ENCODE measurements around the gene TUNAR.

Gene TUNAR

GRCh38 chr14:95876761-95877538, at the start of gene TUNAR:
Gene TUNAR, plus strand, starts transcription at chr14:95876832.
- no peak for DNase-seq

- no peak for DNase-seq
These were observed 47.9 kb upstream of the TUNAR start for GRCh38 chr14:95828649-95829265.

GRCh38 chr14:95829321-95829720, 47.3 kb upstream of the TUNAR start:
- no peak for DNase-seq

GRCh38 chr14:95830386-95830785, 46.2 kb upstream of the TUNAR start:
- DNase-seq: no peak

GRCh38 chr14:95831041-95831440, 45.6 kb upstream of the TUNAR start:
- no peak for DNase-seq

GRCh38 chr14:95831468-95831867, 45.2 kb upstream of the TUNAR start:
- no peak for DNase-seq

GRCh38 chr14:95832012-95832411, 44.6 kb upstream of the TUNAR start:
- no peak for DNase-seq

GRCh38 chr14:95833429-95833828, 43.2 kb upstream of the TUNAR start:
- DNase-seq: no peak

GRCh38 chr14:95834496-95834895, 42.1 kb upstream of the TUNAR start:
- DNase-seq: no peak

GRCh38 chr14:95835121-95835730, 41.4 kb upstream of the TUNAR start:
- DNase-seq: no peak

- DNase-seq: no peak
These were observed 37.8 kb upstream of the TUNAR start for GRCh38 chr14:95838862-95839261.

- no peak for DNase-seq
These were observed 36.4 kb upstream of the TUNAR start for GRCh38 chr14:95840094-95840700.

- DNase-seq: no peak
These were observed 35.0 kb upstream of the TUNAR start for GRCh38 chr14:95841668-95842067.

GRCh38 chr14:95849761-95850160, 26.9 kb upstream of the TUNAR start:
- no peak for DNase-seq

GRCh38 chr14:95850429-95850828, 26.2 kb upstream of the TUNAR start:
- no peak for DNase-seq

- DNase-seq: no peak
These were observed 21.0 kb upstream of the TUNAR start for GRCh38 chr14:95855606-95856005.

- DNase-seq: no peak
These were observed 19.4 kb upstream of the TUNAR start for GRCh38 chr14:95857275-95857674.

- DNase-seq: no peak
These were observed 17.7 kb upstream of the TUNAR start for GRCh38 chr14:95858893-95859292.

- no peak for DNase-seq
These were observed 14.4 kb upstream of the TUNAR start for GRCh38 chr14:95862243-95862642.

GRCh38 chr14:95863295-95863694, 13.3 kb upstream of the TUNAR start:
- no peak for DNase-seq

- DNase-seq: no peak
These were observed 6.9 kb upstream of the TUNAR start for GRCh38 chr14:95869776-95870175.

- DNase-seq: no peak
These were observed 5.9 kb upstream of the TUNAR start for GRCh38 chr14:95870772-95871171.

GRCh38 chr14:95871531-95871930, 5.1 kb upstream of the TUNAR start:
- no peak for DNase-seq

- DNase-seq: no peak
These were observed 3.9 kb upstream of the TUNAR start for GRCh38 chr14:95872777-95873176.
